Activated CD8-positive, alpha-beta memory T cell treated with anti-CD3 and anti-CD28 coated beads for 1 hour (primary cell): Measurements from ENCODE around the gene CCDC57.
A peak's percentile ranks its signal among the peaks of the same experiment; 100 is the strongest.

Experiments
- DNase-seq, 2 donors: peaks; one replicate each; pipeline ENCODE4 v3.0.0-alpha.2; 2020; ENCODE audit warnings: low read depth in 1 of 2; ENCODE audit errors: extremely low read depth in 1 of 2

Gene CCDC57

GRCh38 chr17:82054351-82055022, 158.2 kb downstream of the CCDC57 start:
- DNase-seq: no peak

GRCh38 chr17:82053556-82054263, 158.9 kb downstream of the CCDC57 start:
- DNase-seq: no peak

- no peak for DNase-seq
Observed at GRCh38 chr17:82053130-82053529, 159.5 kb downstream of the CCDC57 start.

GRCh38 chr17:82052638-82053059, 160.0 kb downstream of the CCDC57 start:
- no peak for DNase-seq

- DNase-seq: peak; percentile 50 to 77
Observed at GRCh38 chr17:82051776-82052637, 160.6 kb downstream of the CCDC57 start, which contains the start of the genes GPS1 and RFNG. Gene GPS1 (plus strand): TSS chr17:82051898. CDS start chr17:82051932, 34 bp downstream. Gene RFNG (minus strand): TSS chr17:82051811. CDS start chr17:82051766, 45 bp downstream.
